ENCODE measurements around the gene PIWIL4. TPM values are rescaled to one million over a fixed set of nuclear protein-coding genes. Genes with fewer than 3 reads are reported as not detected.
A peak's percentile ranks its signal among the peaks of the same experiment; 100 is the strongest.

PIWIL4 gene
- total RNA-seq (2022) (7.7 and 9.9 TPM in 2 replicates), Bru-seq, nascent RNA (percentile 83 among the genes with signal in this experiment), BruChase-seq, experiment 1, labeled RNA remaining after a 6-hour chase (percentile 65 among the genes with signal in this experiment), BruChase-seq, experiment 2, labeled RNA remaining after a 2-hour chase (percentile 66 among the genes with signal in this experiment)
- long read RNA-seq, partial matches to known transcripts = 0 of 4 reads
- long read RNA-seq, other reads (novel, unspliced or antisense) = 4 of 4 reads

GRCh38 chr11:94567181-94567670 lies at the start of gene PIWIL4:
Gene PIWIL4 (plus strand): TSS chr11:94567368. CDS start chr11:94567519, 151 bp downstream.
- Mint-ChIP-seq H3K9me3 (ENCODE audit: low read depth, unreplicated experiment) (no peaks in the 10 kb centered on the region), H3K27ac (ENCODE audit: unreplicated experiment) (no peak within 1 kb of the TSS), H3K4me1 (ENCODE audit: low read depth, unreplicated experiment) (peaks cover 24% of the 10 kb centered on the region), H3K36me3 (ENCODE audit: insufficient read depth, unreplicated experiment) (no peaks in the 10 kb centered on the region), H3K4me3 (ENCODE audit: low read depth, unreplicated experiment) (no peak within 1 kb of the TSS), H3K27me3 (ENCODE audit: unreplicated experiment) (no peaks in the 10 kb centered on the region)
- DNase-seq = no peak
- CTCF ChIA-PET = no interaction called here
- TF ChIP-seq, protein P1, sequence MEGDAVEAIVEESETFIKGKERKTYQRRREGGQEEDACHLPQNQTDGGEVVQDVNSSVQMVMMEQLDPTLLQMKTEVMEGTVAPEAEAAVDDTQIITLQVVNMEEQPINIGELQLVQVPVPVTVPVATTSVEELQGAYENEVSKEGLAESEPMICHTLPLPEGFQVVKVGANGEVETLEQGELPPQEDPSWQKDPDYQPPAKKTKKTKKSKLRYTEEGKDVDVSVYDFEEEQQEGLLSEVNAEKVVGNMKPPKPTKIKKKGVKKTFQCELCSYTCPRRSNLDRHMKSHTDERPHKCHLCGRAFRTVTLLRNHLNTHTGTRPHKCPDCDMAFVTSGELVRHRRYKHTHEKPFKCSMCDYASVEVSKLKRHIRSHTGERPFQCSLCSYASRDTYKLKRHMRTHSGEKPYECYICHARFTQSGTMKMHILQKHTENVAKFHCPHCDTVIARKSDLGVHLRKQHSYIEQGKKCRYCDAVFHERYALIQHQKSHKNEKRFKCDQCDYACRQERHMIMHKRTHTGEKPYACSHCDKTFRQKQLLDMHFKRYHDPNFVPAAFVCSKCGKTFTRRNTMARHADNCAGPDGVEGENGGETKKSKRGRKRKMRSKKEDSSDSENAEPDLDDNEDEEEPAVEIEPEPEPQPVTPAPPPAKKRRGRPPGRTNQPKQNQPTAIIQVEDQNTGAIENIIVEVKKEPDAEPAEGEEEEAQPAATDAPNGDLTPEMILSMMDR (IDR thresholded peaks at IDR 0.05; ENCODE audit: unreplicated experiment) = no peak
- BruUV-seq (replicated peaks) = no TSS peak
- intact Hi-C loops (cut with micrococcal nuclease; ENCODE audit: unreplicated experiment) = no loop called here

DNA sequence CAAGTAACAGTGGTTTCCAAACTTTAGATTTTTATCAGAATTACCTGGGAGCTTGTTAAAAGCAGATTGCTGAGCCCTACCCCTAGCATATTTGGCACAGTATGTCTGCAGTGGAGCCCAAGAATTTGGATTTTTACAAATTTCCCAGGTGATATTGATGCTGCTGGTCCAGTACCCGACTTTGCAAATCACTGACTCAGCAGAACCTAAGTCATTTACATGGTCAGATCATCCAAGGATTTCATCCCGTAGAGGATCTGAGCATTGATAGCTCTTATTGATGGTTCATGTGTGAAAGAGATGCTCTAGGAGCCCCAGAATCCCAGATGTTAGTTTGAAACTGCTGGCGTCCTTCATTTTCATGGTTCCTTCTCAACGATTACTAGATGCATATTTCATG lies 48.9 kb upstream of the PIWIL4 start:
- CTCF ChIA-PET = no interaction called here
- H3K4me1 Mint-ChIP-seq (ENCODE audit: low read depth, unreplicated experiment) = no peaks in the 10 kb centered on the region
- no peak overlapping the region for H3K4me3 Mint-ChIP-seq (ENCODE audit: low read depth, unreplicated experiment)
- no peak for DNase-seq
- H3K27ac Mint-ChIP-seq (ENCODE audit: unreplicated experiment) = no peak overlapping the region
- intact Hi-C loops (cut with micrococcal nuclease; ENCODE audit: unreplicated experiment) = loop anchor here (2.0 to 10.0 kb wide), 2 partner anchors 85 to 377 kb away; no protein-coding TSS in a partner anchor
- H3K36me3 Mint-ChIP-seq (ENCODE audit: insufficient read depth, unreplicated experiment) = no peaks in the 10 kb centered on the region
- H3K27me3 Mint-ChIP-seq (ENCODE audit: unreplicated experiment) = no peaks in the 10 kb centered on the region
- no TSS peak for BruUV-seq (replicated peaks)
- no peaks in the 10 kb centered on the region for H3K9me3 Mint-ChIP-seq (ENCODE audit: low read depth, unreplicated experiment)
- TF ChIP-seq, protein P1 (IDR thresholded peaks at IDR 0.05; ENCODE audit: unreplicated experiment) = no peak

DNA sequence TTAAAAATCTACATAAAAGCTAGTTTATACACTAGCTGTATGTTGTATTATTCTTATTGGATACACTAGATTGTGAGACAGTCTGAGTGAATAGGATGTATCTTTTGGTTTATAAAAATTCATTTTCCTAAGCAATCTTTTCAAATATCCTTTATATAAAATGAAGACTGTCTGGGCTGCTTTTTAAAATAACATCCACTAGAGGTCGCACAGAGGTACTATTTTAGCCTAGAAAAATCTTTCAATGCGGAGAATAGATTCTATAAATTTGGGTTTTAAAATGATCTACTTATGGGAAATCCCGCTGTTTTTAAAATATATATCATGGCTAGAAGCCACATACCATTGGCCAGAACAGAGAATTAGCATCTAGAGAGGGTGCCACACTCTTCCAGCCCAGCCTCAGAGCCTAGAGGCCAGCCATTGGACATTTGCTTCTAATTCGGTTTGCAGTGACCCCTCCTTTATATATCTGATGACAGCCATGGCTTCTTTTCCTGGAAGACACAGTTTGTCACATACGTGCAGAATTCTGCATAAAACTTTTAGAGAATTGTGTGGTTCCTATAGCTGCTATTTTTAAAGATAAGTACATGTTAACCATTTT lies 47.6 kb upstream of the PIWIL4 start:
- no peaks in the 10 kb centered on the region for H3K4me1 Mint-ChIP-seq (ENCODE audit: low read depth, unreplicated experiment)
- no peak overlapping the region for H3K27ac Mint-ChIP-seq (ENCODE audit: unreplicated experiment)
- intact Hi-C loops (cut with micrococcal nuclease; ENCODE audit: unreplicated experiment) = loop anchor here (2.0 to 10.0 kb wide), 3 partner anchors 23 to 375 kb away; partner anchors contain the start of gene FUT4
- H3K9me3 Mint-ChIP-seq (ENCODE audit: low read depth, unreplicated experiment) = no peaks in the 10 kb centered on the region
- H3K4me3 Mint-ChIP-seq (ENCODE audit: low read depth, unreplicated experiment) = no peak overlapping the region
- CTCF ChIA-PET = interaction anchor here (0.6 to 1.4 kb wide), 2 partner anchors 68 to 384 kb away, joined by 3 to 4 read pairs; no protein-coding TSS in a partner anchor
- no TSS peak for BruUV-seq (replicated peaks)
- TF ChIP-seq, protein P1 (IDR thresholded peaks at IDR 0.05; ENCODE audit: unreplicated experiment) = peak; percentile 19
- no peaks in the 10 kb centered on the region for H3K36me3 Mint-ChIP-seq (ENCODE audit: insufficient read depth, unreplicated experiment)
- DNase-seq = no peak
- H3K27me3 Mint-ChIP-seq (ENCODE audit: unreplicated experiment) = no peaks in the 10 kb centered on the region

GRCh38 chr11:94521684-94522083 lies 45.5 kb upstream of the PIWIL4 start:
- H3K36me3 Mint-ChIP-seq (ENCODE audit: insufficient read depth, unreplicated experiment) = peaks cover 4% of the 10 kb centered on the region
- intact Hi-C loops (cut with micrococcal nuclease; ENCODE audit: unreplicated experiment) = loop anchor here (2.0 kb wide), 1 partner anchor 21 kb away; the partner anchor contains the start of gene FUT4

More at GRCh38 chr11:94521684-94522083, 45.5 kb upstream of the PIWIL4 start:
- Mint-ChIP-seq H3K27me3 (ENCODE audit: unreplicated experiment) (no peaks in the 10 kb centered on the region), H3K4me1 (ENCODE audit: low read depth, unreplicated experiment) (peaks cover 12% of the 10 kb centered on the region), H3K4me3 (ENCODE audit: low read depth, unreplicated experiment) (no peak overlapping the region), H3K9me3 (ENCODE audit: low read depth, unreplicated experiment) (no peaks in the 10 kb centered on the region), H3K27ac (ENCODE audit: unreplicated experiment) (no peak overlapping the region)
- no peak for DNase-seq
- CTCF ChIA-PET = interaction anchor here (1.0 kb wide), 2 partner anchors 22 to 81 kb away, joined by 3 to 5 read pairs; partner anchors contain the start of gene FUT4
- BruUV-seq (replicated peaks) = no TSS peak
- TF ChIP-seq, protein P1 (IDR thresholded peaks at IDR 0.05; ENCODE audit: unreplicated experiment) = no peak

Measured in Calu3 (cell line).